WTC11 (cell line): Measurements from ENCODE around the gene PGF. TPM values are rescaled to one million over a fixed set of nuclear protein-coding genes. Genes with fewer than 3 reads are reported as not detected.

ENCODE experiments used
- ATAC-seq: fragments of 200-7000 bp; cut with Tn5 transposase; 2 replicates; pipeline ENCODE4 v1.10.0; 2021; ENCODE audit warnings: mild to moderate bottlenecking, moderate library complexity
- CTCF ChIA-PET: fragments of 300-600 bp; sonication (Branson Sonifier 250); formaldehyde crosslinking; loops from one replicate; lab custom pipeline; 2021; ENCODE audit warnings: antibody characterized with exemption; lab: Charles Lee
- POLR2A ChIA-PET: fragments of 350-600 bp; sonication (Branson Sonifier 250); formaldehyde crosslinking; loops from one replicate; lab custom pipeline; 2021; ENCODE audit warnings: antibody characterized with exemption; lab: Charles Lee
- DNase-seq: peaks from one replicate; pipeline ENCODE4 v3.0.0; 2021; ENCODE audit warnings: low spot score
- H3K27ac Mint-ChIP-seq: 2 replicates; pipeline ENCODE4 v1.8.0; 2021; ENCODE audit warnings: mixed read lengths
- H3K27me3 Mint-ChIP-seq: 2 replicates; pipeline ENCODE4 v1.8.0; 2021; ENCODE audit warnings: low read depth, mild to moderate bottlenecking, moderate library complexity, mixed read lengths
- H3K36me3 Mint-ChIP-seq: 2 replicates; pipeline ENCODE4 v1.8.0; 2021; ENCODE audit warnings: mixed read lengths
- H3K4me1 Mint-ChIP-seq: 2 replicates; pipeline ENCODE4 v1.8.0; 2022; ENCODE audit warnings: mixed read lengths
- H3K4me3 Mint-ChIP-seq: 2 replicates; pipeline ENCODE4 v1.8.0; 2021; ENCODE audit warnings: mild to moderate bottlenecking, moderate library complexity, mixed read lengths
- H3K9me3 Mint-ChIP-seq: 2 replicates; pipeline ENCODE4 v1.8.0; 2021; ENCODE audit warnings: mixed read lengths
- GABPB1 ChIP-seq: sonication (generic); formaldehyde crosslinking; IDR thresholded peaks from 2 replicates; pipeline ENCODE4 v1.8.1; 2023; ENCODE audit warnings: mild to moderate bottlenecking, missing genetic modification reagents
- HMGXB4 ChIP-seq: sonication (generic); formaldehyde crosslinking; IDR thresholded peaks from 2 replicates; pipeline ENCODE4 v1.8.1; 2023; ENCODE audit warnings: mild to moderate bottlenecking, moderate library complexity, missing genetic modification reagents
- MYBL2 ChIP-seq: sonication (generic); formaldehyde crosslinking; IDR thresholded peaks from 2 replicates; pipeline ENCODE4 v1.8.1; 2023; ENCODE audit warnings: mild to moderate bottlenecking, moderate library complexity, missing genetic modification reagents
- NFYB ChIP-seq: sonication (generic); formaldehyde crosslinking; conservative IDR thresholded peaks from 2 replicates; pipeline ENCODE4 v1.8.0; 2022; ENCODE audit warnings: low read depth, missing genetic modification reagents
- NR1H2 ChIP-seq: sonication (generic); formaldehyde crosslinking; IDR thresholded peaks from 2 replicates; pipeline ENCODE4 v1.9.0; 2021; ENCODE audit warnings: mild to moderate bottlenecking, moderate library complexity, missing genetic modification reagents
- OVOL2 ChIP-seq: fragments of 250-450 bp; sonication (Bioruptor Pico); IDR thresholded peaks from 2 replicates; pipeline ENCODE4 v1.9.0; 2021; ENCODE audit warnings: mild to moderate bottlenecking, borderline replicate concordance
- SP1 ChIP-seq: sonication (generic); formaldehyde crosslinking; conservative IDR thresholded peaks from 2 replicates; pipeline ENCODE4 v1.8.1; 2022; ENCODE audit warnings: missing genetic modification reagents
- TCF7 ChIP-seq: sonication (generic); formaldehyde crosslinking; IDR thresholded peaks from 2 replicates; pipeline ENCODE4 v1.8.0; 2022; ENCODE audit warnings: mild to moderate bottlenecking, low read depth, missing genetic modification reagents, moderate library complexity
- TEAD4 ChIP-seq: sonication (generic); formaldehyde crosslinking; IDR thresholded peaks from 2 replicates; pipeline ENCODE4 v1.8.0; 2022; ENCODE audit warnings: mild to moderate bottlenecking, missing genetic modification reagents
- ZNF121 ChIP-seq: sonication (generic); formaldehyde crosslinking; IDR thresholded peaks from 2 replicates; pipeline ENCODE4 v1.8.0; 2023; ENCODE audit warnings: missing genetic modification reagents
- ZNF263 ChIP-seq: sonication (generic); formaldehyde crosslinking; IDR thresholded peaks from 2 replicates; pipeline ENCODE4 v1.8.1; 2022; ENCODE audit warnings: low read depth, mild to moderate bottlenecking, moderate library complexity, missing genetic modification reagents
- ZNF396 ChIP-seq: fragments of 250-450 bp; sonication (Bioruptor Pico); IDR thresholded peaks from 2 replicates; pipeline ENCODE4 v1.8.0; 2021; ENCODE audit warnings: mild to moderate bottlenecking, moderate library complexity, borderline replicate concordance
- ZNF671 ChIP-seq: fragments of 250-450 bp; sonication (Bioruptor Pico); IDR thresholded peaks from 2 replicates; pipeline ENCODE4 v1.8.0; 2021; ENCODE audit warnings: mild to moderate bottlenecking
- total RNA-seq: library from RNA; stranded (reverse); gene quantifications from 3 replicates; pipeline ENCODE4 v1.2.3, GENCODE V29; 2021
- TF ChIP-seq, protein P1 (sequence below): sonication (generic); formaldehyde crosslinking; IDR thresholded peaks from 2 replicates; pipeline ENCODE4 v1.8.0; 2022; ENCODE audit warnings: missing genetic modification reagents
- TF ChIP-seq, protein P2 (sequence below): fragments of 250-450 bp; sonication (Bioruptor Pico); IDR thresholded peaks from 2 replicates; pipeline ENCODE4 v1.9.0; 2021; ENCODE audit warnings: mild to moderate bottlenecking, borderline replicate concordance
- TF ChIP-seq, protein P3 (sequence below): sonication (generic); formaldehyde crosslinking; IDR thresholded peaks from 2 replicates; pipeline ENCODE4 v1.8.1; 2022; ENCODE audit warnings: low read depth, mild to moderate bottlenecking, moderate library complexity, missing genetic modification reagents, borderline replicate concordance
- TF ChIP-seq, protein P4 (sequence below): fragments of 250-450 bp; sonication (Bioruptor Pico); IDR thresholded peaks from 2 replicates; pipeline ENCODE4 v1.9.0; 2021; ENCODE audit warnings: moderate library complexity, mild to moderate bottlenecking, inconsistent platforms, borderline replicate concordance

PGF gene
- total RNA-seq, 1 experiment from 2014 or later, result 6.7 TPM

DNA sequence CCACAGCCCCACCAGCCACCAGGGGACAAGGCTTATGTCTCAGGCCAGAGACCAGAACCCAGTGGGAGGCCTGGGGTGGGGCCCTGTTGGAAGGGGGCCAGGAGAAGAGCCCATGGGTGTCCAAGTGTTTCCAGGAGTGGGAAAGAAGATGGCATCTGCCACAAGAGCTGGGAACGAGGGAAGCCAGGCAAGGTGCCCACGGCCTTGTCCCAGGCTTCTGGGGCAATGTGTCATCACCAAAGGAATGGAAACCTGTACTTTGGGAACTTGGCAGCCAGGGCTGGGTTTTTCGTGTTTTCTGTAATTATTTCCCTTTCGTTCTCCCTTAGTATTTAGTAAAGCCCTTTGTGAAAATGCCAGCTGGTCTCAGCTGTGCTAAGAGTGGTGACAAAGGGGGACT is 5.3 kb upstream of the PGF start:
- Mint-ChIP-seq H3K4me3 (no peak overlapping the region), H3K4me1 (peaks cover 13% of the 10 kb centered on the region), H3K27me3 (peaks cover 15% of the 10 kb centered on the region), H3K9me3 (no peaks in the 10 kb centered on the region), H3K36me3 (no peaks in the 10 kb centered on the region), H3K27ac (no peak overlapping the region)
- no peak for DNase-seq
- CTCF ChIA-PET, result interaction anchor here (1.4 to 3.6 kb wide), 4 partner anchors 15 to 100 kb away, joined by 3 to 23 read pairs (median 4); no protein-coding TSS in a partner anchor
- POLR2A ChIA-PET, result no interaction called here
- TF ChIP-seq, protein P1, sequence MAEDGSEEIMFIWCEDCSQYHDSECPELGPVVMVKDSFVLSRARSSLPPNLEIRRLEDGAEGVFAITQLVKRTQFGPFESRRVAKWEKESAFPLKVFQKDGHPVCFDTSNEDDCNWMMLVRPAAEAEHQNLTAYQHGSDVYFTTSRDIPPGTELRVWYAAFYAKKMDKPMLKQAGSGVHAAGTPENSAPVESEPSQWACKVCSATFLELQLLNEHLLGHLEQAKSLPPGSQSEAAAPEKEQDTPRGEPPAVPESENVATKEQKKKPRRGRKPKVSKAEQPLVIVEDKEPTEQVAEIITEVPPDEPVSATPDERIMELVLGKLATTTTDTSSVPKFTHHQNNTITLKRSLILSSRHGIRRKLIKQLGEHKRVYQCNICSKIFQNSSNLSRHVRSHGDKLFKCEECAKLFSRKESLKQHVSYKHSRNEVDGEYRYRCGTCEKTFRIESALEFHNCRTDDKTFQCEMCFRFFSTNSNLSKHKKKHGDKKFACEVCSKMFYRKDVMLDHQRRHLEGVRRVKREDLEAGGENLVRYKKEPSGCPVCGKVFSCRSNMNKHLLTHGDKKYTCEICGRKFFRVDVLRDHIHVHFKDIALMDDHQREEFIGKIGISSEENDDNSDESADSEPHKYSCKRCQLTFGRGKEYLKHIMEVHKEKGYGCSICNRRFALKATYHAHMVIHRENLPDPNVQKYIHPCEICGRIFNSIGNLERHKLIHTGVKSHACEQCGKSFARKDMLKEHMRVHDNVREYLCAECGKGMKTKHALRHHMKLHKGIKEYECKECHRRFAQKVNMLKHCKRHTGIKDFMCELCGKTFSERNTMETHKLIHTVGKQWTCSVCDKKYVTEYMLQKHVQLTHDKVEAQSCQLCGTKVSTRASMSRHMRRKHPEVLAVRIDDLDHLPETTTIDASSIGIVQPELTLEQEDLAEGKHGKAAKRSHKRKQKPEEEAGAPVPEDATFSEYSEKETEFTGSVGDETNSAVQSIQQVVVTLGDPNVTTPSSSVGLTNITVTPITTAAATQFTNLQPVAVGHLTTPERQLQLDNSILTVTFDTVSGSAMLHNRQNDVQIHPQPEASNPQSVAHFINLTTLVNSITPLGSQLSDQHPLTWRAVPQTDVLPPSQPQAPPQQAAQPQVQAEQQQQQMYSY (CRISPR knock-in tag), result no peak
- TF ChIP-seq NR1H2 (CRISPR knock-in tag) (no peak), TCF7 (CRISPR knock-in tag) (no peak), ZNF121 (no peak)
- TF ChIP-seq, protein P2, sequence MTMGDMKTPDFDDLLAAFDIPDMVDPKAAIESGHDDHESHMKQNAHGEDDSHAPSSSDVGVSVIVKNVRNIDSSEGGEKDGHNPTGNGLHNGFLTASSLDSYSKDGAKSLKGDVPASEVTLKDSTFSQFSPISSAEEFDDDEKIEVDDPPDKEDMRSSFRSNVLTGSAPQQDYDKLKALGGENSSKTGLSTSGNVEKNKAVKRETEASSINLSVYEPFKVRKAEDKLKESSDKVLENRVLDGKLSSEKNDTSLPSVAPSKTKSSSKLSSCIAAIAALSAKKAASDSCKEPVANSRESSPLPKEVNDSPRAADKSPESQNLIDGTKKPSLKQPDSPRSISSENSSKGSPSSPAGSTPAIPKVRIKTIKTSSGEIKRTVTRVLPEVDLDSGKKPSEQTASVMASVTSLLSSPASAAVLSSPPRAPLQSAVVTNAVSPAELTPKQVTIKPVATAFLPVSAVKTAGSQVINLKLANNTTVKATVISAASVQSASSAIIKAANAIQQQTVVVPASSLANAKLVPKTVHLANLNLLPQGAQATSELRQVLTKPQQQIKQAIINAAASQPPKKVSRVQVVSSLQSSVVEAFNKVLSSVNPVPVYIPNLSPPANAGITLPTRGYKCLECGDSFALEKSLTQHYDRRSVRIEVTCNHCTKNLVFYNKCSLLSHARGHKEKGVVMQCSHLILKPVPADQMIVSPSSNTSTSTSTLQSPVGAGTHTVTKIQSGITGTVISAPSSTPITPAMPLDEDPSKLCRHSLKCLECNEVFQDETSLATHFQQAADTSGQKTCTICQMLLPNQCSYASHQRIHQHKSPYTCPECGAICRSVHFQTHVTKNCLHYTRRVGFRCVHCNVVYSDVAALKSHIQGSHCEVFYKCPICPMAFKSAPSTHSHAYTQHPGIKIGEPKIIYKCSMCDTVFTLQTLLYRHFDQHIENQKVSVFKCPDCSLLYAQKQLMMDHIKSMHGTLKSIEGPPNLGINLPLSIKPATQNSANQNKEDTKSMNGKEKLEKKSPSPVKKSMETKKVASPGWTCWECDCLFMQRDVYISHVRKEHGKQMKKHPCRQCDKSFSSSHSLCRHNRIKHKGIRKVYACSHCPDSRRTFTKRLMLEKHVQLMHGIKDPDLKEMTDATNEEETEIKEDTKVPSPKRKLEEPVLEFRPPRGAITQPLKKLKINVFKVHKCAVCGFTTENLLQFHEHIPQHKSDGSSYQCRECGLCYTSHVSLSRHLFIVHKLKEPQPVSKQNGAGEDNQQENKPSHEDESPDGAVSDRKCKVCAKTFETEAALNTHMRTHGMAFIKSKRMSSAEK (CRISPR knock-in tag), result no peak
- TF ChIP-seq, protein P3, sequence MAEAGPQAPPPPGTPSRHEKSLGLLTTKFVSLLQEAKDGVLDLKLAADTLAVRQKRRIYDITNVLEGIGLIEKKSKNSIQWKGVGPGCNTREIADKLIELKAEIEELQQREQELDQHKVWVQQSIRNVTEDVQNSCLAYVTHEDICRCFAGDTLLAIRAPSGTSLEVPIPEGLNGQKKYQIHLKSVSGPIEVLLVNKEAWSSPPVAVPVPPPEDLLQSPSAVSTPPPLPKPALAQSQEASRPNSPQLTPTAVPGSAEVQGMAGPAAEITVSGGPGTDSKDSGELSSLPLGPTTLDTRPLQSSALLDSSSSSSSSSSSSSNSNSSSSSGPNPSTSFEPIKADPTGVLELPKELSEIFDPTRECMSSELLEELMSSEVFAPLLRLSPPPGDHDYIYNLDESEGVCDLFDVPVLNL (CRISPR knock-in tag), result no peak
- no peak for ATAC-seq

DNA sequence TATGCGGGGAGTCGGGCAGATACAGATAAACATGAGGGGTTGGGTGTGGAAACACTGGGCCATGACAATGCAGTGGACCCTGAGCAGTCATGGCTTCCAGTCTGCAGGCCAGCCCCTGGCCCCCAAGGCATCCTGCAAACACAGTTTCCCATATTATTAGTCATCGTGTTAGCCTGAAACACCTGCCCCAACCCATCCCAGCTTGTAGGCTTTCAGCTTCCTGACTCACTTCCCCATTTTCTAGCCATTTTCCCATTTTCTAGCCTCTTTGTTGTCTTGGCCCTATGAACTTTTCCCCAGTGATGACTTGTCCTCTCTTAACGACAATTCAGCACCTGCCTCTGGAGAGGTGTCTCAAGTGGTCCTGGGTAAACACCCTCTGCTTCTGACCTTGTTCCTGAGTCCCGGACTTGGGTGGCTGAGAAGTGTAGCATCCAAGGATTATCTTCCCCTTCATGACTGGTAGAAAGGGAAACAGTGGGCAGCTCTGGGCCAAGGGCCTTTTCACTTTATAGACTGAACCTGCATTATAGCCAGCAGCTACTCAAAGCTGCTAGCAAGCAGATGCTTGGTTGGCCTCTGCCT is 4.3 kb upstream of the PGF start:
- H3K27me3 Mint-ChIP-seq, result peaks cover 15% of the 10 kb centered on the region
- no peak for ATAC-seq
- ChIA-PET CTCF (interaction anchor here (1.0 to 3.6 kb wide), 2 partner anchors 14 to 55 kb away, joined by 3 to 23 read pairs; no protein-coding TSS in a partner anchor), POLR2A (no interaction called here)
- no peak for DNase-seq
- H3K4me3 Mint-ChIP-seq, result no peak overlapping the region
- H3K36me3 Mint-ChIP-seq, result no peaks in the 10 kb centered on the region
- peaks cover 13% of the 10 kb centered on the region for H3K4me1 Mint-ChIP-seq
- H3K27ac Mint-ChIP-seq, result no peak overlapping the region
- H3K9me3 Mint-ChIP-seq, result no peaks in the 10 kb centered on the region
- TF ChIP-seq ZNF263 (CRISPR knock-in tag) (no peak), GABPB1 (no peak), ZNF396 (no peak), ZNF671 (CRISPR knock-in tag) (no peak), OVOL2 (CRISPR knock-in tag) (no peak), SP1 (CRISPR knock-in tag) (no peak), NFYB (CRISPR knock-in tag) (no peak), MYBL2 (CRISPR knock-in tag) (no peak), TEAD4 (CRISPR knock-in tag) (no peak), HMGXB4 (CRISPR knock-in tag) (no peak)
- TF ChIP-seq, protein P4, sequence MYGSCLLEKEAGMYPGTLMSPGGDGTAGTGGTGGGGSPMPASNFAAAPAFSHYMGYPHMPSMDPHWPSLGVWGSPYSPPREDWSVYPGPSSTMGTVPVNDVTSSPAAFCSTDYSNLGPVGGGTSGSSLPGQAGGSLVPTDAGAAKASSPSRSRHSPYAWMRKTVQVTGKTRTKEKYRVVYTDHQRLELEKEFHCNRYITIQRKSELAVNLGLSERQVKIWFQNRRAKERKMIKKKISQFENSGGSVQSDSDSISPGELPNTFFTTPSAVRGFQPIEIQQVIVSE (CRISPR knock-in tag), result no peak
- TF ChIP-seq, protein P1 (CRISPR knock-in tag), result no peak
